Astrocyte of the cerebellum (primary cell): ENCODE measurements around the gene WDR74.
A peak's percentile ranks its signal among the peaks of the same experiment; 100 is the strongest.

Source experiments
- DNase-seq: peaks from one replicate; pipeline ENCODE4 v3.0.0-alpha.2; 2011; ENCODE audit warnings: low read depth
- H3K4me3 ChIP-seq: 2 replicates; pipeline ENCODE4 v1.5.1; 2011; ENCODE audit warnings: mild to moderate bottlenecking, low read depth, low read length, moderate library complexity
- CTCF ChIP-seq: IDR thresholded peaks from 2 replicates; pipeline ENCODE4 v1.5.1; 2012; ENCODE audit warnings: low read length, low read depth, moderate library complexity, mild to moderate bottlenecking; ENCODE audit errors: missing control alignments
- in situ Hi-C: cut with HindIII; loops from 2 replicates; pipeline ENCODE4 v1.10.0; 2017; ENCODE audit warnings: low sequenced_read_pairs

The WDR74 gene

GRCh38 chr11:62816557-62816956 is 22.8 kb downstream of the WDR74 start:
- H3K4me3 ChIP-seq, result no peak overlapping the region
- in situ Hi-C loops, result no loop called here
- no peak for TF ChIP-seq CTCF
- DNase-seq, result no peak

DNA sequence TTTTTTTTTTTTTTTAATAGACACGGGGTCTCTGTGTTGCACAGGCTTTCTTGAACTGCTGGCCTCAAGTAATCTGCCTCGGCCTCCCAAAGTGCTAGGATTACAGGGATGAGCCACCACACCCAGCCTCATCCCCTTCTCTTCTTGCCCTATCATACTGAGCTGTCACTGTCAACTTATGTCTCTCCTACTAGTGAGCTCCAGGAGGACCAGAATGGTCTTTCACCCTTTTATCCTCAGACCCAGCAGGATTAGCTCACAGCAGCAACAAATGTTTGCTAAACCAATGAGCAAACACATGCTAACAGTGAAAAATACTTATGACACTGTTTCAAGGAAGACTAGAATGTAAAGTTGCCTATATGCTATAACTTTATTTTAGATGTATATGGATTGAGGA is 27.7 kb downstream of the WDR74 start:
- in situ Hi-C loops, result no loop called here
- H3K4me3 ChIP-seq, result no peak overlapping the region
- DNase-seq, result no peak
- TF ChIP-seq CTCF, result no peak

DNA sequence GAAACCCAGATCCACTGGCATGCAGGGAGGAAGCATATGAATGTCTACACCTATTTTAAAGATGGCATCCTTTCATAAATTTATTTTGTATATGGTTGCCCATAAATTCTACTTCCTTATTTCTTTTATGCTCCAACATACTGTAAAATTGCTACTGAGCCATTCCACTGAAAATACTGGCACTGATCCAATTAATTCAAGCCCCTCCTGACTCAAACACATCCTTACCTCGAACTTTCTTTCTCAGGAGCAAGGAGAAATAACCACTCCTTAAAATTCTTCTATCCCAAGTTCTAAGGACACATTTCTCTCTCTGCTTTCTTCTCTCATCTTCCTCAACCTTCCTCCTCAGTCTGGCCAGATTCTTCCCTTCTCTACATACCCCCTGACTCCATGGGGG is 28.6 kb downstream of the WDR74 start:
- H3K4me3 ChIP-seq, result no peak overlapping the region
- no peak for TF ChIP-seq CTCF
- in situ Hi-C loops, result no loop called here
- DNase-seq, result no peak

DNA sequence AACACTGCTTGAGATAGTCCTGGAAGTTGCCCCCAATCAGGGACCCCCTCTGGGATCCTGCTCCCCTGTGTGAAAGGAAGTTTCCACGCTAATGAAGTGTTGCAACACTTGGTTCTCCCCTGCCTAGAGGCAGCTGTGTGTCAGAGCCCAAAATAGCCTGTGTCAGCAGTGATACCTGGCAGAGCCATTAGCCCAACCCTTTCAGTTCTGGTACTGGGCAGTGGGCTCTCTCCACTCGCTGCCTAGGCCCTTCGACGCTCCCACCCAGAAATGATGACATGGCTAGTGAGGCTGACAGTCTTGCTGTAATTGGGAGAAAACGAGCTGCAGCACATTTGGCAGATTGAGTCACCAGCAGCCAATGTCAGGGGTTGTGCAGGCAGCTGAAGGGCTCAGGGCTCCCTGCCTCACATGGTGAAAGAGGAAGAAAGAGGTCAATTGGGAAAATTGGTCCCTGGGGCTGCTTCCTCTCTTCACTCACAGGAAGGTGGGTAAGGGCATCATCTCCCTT is 32.7 kb downstream of the WDR74 start:
- DNase-seq, result no peak
- peak overlapping the region; percentile 64 for H3K4me3 ChIP-seq
- TF ChIP-seq CTCF, result no peak
- in situ Hi-C loops, result no loop called here

GRCh38 chr11:62805961-62806441 is 33.4 kb downstream of the WDR74 start:
- peak overlapping the region; percentile 64 for H3K4me3 ChIP-seq
- in situ Hi-C loops, result no loop called here
- TF ChIP-seq CTCF, result no peak
- DNase-seq, result no peak

- peak; percentile 26 for TF ChIP-seq CTCF
- in situ Hi-C loops, result no loop called here
- DNase-seq, result peak; percentile 83
- H3K4me3 ChIP-seq, result peak within 1 kb of the TSS; percentile 64
Observed at GRCh38 chr11:62805076-62805892, 34.1 kb downstream of the WDR74 start, which contains the start of gene NXF1. Gene NXF1, minus strand, starts transcription at chr11:62805440. Its CDS starts 84 bp downstream, at chr11:62805356.
